GM18498 (cell line): ENCODE data around the gene FUT8.
"Not testable (repeated sequence)": the region's sequence is repeated elsewhere in the genome, so short reads cannot be mapped to it uniquely, and the experiment has no call there.

Experiments
- ATAC-seq: cut with Tn5 transposase; IDR thresholded peaks from one replicate; pipeline ENCODE4 v1.9.1; 2021; ENCODE audit warnings: mild to moderate bottlenecking, moderate library complexity; ENCODE audit not compliant: unreplicated experiment

Gene FUT8

DNA sequence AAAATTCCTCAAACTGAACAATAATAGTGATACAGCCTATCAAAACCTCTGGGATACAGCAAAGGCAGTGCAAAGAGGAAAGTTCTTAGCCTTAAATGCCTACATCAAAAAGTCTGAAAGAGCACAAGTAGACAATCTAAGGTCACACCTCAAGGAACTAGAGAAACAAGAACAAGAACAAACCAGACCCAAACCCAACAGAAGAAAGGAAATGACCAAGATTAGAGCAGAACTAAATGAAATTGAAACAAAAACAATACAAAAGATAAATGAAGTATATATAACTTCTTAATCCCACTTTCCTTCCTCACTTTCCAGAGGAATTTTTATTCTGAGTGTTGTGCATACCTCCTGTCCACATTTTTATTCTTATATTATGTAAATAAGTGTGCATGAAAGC, 192.0 kb downstream of the FUT8 start:
- ATAC-seq = no peak

DNA sequence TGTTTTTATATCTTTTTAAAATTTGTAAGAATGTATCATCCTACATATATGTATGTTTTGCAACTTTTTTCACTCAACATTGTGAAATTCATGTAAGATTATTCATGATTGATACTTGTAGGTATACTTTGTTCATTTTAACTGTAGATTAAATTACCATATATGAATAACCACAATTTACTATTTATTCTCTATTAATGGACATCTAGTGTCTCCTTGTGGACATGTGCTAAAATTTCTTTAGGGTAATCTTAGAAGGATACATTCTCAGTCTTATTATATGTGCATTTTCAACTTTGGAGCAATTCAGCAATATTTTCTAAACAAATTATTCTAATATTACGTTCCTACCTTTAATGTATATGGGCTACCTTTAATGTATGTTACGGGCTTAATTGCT, 192.4 kb downstream of the FUT8 start:
- ATAC-seq = no peak

DNA sequence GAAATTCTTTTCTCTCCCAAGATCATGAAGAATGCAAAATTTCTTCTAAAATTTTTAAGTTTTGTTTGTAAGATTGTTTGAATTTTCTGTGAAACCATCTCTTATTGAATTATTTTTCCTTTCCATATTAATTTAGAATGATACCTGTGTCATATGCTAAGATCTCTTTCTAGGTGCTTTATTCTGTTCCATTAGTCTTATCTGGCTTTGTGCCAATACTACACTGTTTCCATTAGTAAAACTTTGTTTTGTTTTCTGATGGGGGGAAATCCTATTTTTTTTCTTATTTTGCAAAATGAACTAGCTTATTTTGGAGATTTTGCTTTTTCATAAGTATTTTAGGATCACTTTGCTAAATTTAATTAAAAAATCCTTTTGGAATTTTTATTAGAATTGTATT, 193.9 kb downstream of the FUT8 start:
- ATAC-seq = no peak

DNA sequence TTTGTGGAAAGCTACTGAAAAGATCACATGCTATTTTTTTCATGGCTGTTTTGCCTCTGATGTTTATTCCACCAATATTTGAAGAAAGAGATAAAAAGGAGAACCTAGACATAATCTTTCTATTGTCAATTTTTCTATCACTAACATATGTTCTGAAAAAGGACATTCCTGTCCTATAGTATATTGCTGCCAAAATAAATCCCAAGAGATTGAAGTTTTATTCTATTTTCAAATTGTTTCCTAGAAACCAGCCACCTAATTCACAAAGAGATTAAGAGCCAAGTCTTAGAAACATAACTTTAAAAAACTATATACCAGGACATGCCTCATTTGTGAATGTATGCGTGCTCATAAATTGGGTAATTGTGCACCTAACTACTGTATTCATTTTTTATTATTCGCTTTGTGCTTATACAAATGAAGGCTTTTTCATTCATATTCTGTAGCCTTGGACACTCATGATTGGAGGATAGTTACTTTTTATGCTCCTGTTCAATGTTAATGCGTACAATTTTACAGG, 200.7 kb downstream of the FUT8 start:
- ATAC-seq = no peak

DNA sequence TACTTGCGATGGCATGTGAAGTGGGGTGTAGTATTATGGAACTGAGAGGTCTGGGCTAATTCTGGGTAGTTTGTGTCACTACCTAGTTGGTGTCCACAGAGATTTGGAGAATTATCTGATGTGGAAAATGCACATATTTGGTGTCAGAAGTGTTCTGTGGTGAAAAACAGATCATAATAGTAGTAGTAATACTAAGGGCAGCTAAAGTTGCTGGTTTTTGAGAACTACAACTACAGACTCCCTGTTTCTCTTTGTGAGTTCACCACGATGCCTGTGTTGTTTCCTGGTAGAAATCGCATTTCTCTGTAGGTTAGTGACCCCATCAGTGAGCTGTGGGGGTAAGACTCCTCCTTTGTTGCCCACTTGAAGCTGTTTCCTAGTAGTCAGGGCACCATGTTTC, 206.5 kb downstream of the FUT8 start:
- no peak for ATAC-seq

DNA sequence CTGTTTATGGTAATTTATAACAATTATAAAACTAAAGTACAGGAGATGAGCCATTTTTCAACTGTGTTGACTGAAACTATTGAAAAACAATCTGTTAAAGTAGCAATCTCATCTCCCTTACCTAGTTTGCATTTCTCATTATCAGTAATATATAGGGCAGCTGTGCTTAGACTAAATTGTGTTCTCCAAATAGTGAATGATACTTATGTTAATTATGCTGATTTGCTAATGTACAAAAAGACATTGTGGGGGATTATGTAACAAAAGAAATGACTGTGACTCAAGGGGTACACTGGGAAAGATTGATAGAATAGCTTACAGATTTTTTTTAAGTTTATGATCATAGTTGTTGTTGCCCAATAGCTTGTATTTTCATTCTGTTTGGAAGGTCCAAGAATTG, 207.7 kb downstream of the FUT8 start:
- no peak for ATAC-seq

DNA sequence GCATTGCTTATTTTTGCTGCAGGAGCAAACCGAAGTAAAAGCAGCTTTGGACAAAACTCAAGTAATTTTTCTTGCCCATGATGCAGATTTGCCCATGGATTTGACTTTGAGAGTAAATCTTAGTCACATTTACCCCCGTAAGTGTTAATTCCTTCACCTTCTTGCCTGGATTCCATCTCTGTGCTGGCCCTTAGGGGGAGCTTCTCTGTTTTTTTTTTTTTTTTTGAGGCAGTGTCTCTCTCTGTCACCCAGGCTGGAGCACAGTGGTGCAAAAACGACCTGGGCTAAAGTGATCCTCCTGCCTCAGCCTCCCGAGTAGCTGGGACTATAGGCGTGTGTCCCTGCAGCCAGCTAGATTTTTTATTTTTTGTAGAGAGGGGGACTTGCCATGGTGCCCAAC, 210.2 kb downstream of the FUT8 start:
- no peak for ATAC-seq

DNA sequence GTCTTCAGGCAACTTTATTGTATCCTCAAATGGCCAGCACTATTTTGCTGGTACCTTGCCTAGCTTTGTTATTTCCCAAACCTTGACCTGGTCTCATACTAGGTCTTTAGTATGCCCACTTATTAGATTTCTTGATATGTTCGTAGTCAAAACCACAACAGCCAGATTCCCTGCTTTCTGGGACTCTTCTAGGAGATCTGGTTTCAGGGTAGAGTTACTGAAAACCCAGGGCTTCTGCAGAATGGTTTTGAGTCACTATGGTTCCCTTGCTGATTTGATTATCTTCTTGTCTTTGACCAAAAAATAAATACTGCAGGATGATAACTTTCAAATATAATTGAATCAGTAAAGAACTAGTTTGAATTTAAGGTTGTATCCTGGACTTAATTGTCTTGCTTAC, 211.2 kb downstream of the FUT8 start:
- ATAC-seq = no peak

DNA sequence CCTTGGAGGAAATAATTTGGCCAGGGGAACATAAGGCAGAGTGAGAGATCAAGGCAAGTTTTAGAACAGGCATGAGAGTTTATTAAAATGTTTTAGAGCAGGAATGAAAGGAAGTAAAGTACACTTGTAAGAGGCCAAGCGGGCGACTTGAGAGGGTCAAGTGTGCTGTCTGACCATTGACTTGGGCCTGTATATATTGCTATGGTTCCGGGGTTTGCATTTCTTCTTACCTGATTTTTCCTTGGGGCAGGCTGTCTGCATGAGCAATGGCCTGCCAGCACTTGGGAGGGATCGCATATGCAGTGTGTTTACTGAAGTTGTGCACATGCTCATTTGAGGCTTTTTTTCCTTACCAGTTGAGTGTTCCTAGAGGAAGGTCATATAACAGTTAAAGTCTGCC, 214.8 kb downstream of the FUT8 start:
- no peak for ATAC-seq

DNA sequence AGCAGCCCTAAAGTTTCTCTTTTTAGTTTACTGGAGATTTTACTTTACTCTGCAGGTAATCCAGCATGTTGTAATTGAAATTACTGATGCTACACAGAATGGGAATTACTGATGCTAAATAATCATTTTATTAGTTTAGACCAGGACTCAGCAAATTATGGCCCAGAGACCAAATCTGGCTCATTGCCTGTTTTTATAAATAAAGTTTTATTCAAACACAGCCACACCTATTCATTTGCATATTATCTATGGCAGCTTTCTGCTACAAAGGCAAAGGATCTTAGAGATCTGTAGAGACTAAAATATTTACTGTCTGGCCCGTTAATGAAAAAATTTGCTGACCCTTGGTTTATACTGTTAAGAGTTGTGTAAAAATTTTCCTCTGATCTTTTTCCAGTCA, 216.1 kb downstream of the FUT8 start:
- ATAC-seq = no peak

DNA sequence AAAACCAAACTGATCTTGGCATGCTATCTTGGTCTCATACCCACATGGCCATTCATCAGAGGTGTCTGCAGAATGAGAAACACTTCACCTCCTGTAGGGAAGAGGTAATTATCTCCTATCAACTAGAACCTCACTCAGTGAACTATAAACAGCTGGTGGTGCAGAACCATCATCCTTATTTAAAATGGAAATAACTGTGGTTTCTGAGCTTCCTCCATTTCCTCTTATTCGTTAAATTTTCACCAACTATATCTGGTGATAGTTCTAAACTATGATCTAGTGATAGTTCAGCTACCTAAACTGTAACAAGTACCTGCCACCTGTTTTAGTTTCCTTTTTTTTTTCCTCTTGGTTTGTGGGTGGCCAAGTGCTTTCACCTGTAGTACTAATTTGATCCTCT, 218.5 kb downstream of the FUT8 start:
- ATAC-seq = no peak

DNA sequence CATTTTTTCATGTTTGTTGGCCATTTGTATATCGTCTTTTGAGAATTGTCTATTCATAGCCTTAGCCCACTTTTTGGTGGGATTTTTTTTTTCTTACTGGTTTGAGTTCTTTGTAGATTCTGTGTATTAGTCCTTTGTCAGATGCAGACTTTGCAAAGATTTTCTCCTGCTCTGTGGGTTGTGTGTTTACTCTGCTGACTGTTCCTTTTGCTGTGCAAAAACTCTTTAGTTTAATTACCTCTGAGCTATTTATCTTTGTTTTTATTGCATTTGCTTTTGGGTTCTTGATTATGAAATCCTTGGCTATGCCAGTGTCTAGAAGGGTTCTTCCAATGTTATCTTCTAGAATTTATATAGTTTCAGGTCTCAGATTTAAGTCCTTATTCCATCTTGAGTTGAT, 220.0 kb downstream of the FUT8 start:
- ATAC-seq = no peak

DNA sequence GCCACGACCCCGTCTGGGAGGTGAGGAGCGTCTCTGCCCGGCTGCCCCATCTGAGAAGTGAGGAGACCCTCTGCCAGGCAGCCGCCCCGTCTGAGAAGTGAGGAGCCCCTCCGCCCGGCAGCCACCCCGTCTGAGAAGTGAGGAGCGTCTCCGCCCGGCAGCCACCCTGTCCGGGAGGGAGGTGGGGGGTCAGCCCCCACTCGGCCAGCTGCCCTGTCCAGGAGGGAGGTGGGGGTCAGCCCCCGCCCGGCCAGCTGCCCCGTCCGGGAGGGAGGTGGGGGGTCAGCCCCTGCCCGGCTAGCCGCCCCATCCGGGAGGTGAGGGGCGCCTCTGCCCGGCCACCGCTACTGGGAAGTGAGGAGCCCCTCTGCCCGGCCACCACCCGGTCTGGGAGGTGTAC, 221.1 kb downstream of the FUT8 start:
- not testable (repeated sequence) for ATAC-seq

DNA sequence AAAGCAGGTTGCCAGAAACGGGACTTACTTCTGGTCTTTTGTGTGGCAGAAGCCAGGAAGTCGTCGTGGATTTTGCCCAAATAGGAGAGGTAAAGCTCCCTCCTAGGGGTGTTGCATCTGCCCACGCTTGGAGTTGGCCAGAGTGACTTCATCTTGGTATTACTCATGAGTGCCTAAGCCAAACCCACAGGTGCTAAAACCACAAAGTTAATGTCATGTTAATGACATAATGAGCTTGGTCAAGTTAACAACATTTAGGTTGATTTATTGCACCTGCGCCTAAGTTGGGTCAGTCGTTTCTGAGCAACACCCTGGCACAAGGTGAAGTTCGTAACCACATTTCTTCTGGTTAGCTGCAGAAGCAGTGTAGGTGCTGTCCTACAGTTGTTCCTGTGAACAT, 225.2 kb downstream of the FUT8 start:
- ATAC-seq = peak; percentile 93

DNA sequence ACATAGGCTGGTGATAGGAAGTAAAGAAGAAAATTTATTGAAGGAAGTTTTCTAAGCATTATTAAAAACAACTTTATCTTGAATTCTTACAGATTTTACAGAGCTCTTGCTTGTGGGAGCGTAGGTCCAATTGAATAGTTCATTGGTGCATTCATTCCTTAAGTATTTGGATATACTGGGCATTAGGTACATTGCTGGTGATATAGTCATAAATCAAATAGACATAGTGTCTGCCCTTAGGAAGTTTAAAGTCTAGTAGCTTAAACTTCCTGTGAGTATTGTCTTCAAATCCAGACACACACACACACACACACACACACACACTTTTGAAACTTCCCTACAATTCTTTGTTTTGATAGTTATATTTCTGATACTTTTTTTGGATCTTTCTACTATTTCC, 226.7 kb downstream of the FUT8 start:
- no peak for ATAC-seq

DNA sequence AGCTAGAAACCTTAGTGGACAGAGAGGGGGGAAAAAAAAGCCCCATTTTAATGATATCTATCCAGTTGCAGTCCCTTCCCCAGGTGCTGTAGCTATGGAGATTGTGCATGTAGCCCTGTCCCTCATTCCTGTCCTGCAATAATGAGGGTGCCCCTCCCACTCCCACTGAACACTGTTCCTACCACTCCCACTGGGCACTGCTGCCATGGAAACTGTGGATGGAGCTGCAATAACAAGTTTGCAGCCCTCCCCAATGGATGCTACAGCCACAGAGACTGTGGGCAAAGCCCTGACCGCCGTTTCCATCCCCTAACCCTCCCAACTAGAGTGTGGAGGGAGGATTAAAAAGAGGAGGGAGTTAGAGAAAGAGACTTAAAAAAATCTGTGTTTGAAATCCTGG, 238.3 kb downstream of the FUT8 start:
- no peak for ATAC-seq

DNA sequence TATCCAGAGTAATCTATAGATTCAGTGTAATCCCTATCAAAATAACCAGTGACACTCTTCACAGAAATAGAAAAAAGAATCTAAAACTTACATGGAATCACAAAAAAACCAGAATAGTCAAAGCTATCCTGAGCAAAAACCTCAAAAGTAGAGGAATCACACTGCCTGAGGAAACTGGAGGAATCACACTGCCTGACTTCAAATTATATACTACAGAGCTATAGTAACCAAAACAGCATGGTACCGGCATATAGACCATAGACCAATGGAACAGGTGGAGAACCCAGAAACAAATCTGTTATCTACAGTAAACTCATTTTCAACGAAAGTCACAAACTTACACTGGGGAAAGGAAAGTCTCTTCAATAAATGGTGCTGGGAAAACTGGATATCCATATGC, 244.0 kb downstream of the FUT8 start:
- ATAC-seq = no peak

DNA sequence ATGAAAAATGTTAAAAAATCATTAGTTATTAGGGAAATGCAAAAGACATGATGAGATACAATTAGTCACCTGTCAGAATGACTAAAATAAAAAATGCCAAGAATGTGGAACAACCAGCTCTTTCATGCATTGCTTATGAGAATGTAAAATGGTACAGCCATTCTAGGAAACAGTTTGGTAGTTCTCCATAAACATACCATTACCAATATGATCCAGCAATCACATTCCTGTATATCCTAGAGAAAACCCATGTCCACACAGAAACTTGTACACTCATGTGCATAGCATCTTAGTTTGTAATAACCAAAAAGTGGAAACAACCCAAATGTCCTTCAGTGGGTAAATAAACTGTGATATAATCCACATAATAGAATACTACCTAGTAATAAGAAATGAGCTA, 245.7 kb downstream of the FUT8 start:
- no peak for ATAC-seq

DNA sequence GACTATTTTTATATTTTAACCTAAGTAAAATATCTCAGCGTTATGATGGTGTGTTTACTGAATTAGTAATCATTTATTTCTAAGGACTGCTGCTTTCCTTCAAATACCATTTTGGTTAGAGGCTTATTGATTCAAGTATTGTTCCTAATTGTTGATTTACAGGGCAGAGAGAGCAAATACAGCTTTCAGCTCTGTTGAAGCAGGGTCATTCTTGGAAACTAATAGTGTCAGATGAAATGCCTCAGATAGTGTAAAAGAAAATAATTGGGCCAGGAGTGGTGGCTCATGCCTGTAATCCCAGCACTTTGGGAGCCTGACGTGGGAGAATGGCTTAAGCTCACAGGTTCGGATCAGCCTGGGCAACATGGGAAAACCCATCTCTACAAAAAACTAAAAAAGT, 249.3 kb downstream of the FUT8 start:
- no peak for ATAC-seq

DNA sequence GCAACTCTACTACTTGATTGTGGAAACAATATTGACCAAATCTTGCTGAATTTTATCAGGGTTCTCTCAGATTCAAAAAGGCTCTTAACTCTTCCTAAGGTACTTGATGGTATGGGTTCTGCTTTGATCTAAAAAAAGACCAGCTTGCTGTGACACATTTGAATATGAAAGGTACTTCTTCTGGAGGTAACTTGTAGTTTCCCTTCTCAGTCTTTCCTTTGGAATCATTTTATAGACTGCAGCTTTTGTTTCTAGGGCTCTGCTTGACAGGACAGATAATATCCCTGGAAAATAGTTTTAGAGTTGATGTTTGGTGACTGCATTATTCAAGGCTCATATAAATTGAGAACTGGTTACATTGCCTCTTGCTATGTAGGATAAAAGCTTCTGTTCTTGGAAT, 251.9 kb downstream of the FUT8 start:
- no peak for ATAC-seq

DNA sequence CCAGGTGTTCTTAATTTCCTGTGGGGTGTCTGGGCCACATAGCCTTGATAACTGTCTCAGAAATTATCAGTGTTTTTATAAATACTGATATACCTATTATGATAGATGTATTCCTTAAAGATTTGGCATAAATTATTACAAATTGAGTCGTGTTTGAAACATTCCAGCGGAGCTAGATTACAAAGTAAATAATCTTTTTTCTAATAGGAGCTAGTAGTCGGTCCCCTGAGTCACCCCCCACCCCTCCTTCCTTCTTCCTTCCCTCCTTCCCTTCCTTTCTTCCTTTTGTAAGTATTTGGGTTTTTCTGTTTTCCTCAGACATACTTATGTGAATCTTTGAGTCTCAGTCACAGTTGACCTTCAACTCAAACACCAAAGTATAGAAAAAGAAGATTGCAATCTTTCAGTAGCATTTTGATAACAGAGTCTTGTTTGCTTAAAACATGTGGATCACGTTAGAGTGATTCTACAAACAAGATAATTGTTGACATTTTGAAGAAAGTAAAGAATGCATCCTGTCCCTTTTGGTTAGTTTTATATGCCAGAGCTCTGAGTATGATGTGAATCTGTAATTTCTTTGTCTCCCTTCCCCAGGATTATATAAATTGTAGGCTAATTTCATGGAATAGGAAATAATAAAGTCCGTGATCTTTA, 264.0 kb downstream of the FUT8 start:
- no peak for ATAC-seq

DNA sequence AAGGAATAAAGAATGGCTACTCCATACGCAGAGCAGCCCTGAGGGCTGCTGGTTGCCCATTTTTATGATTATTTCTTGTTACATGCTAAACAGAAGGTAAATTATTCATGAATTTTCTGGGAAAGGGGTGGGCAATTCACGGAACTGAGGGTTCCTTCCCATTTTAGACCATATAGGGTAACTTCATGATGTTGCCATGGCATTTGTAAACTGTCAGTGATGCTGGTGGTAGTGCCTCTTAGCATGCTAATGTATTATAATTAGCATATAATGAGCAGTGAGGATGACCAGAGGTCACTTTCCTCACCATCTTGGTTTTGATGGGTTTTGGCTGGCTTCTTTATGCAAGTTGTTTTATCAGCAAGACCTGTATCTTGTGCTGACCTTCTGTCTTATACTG, 273.0 kb downstream of the FUT8 start:
- ATAC-seq = no peak

DNA sequence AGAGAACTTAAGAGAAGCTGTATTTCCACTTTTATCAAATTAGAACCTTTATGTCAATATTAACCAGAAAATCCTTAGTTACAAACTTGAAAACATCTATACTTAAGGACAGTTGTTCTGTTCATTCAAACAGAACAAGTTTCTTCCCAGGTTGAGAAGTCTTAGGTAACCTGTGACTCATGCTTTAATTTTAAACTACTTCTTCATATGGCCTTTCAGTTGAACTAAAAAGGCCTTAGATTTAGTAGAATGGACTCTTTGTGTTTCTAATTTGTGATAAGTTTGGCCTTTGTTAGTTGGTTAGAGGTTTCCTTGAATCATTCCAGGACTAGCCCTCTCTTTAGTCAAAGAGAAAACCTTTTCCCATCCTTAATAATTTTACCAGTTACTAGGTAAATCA, 274.2 kb downstream of the FUT8 start:
- no peak for ATAC-seq
